ENCODE measurements around the gene TSSK1B.
A peak's percentile ranks its signal among the peaks of the same experiment; 100 is the strongest.

Gene TSSK1B

DNA sequence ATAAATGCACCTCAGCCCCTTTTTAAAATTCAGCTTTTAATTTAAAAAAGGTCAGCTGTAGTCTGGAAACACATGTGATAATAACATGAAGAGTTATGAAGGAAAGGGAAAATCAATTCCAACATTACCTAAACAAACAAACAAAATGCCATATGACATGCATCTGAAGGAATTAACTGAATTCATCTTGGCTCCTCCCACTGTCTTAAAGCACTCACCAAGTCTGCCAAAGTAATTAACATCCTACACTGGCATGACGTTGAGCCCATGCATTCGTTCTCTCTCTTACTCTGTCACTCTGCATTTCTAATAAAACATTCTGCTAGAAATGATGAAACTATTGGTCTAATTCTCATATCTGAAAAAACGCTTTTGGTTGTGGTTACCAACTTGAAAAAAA, 37.7 kb downstream of the TSSK1B start:
- DNase-seq: no peak

DNA sequence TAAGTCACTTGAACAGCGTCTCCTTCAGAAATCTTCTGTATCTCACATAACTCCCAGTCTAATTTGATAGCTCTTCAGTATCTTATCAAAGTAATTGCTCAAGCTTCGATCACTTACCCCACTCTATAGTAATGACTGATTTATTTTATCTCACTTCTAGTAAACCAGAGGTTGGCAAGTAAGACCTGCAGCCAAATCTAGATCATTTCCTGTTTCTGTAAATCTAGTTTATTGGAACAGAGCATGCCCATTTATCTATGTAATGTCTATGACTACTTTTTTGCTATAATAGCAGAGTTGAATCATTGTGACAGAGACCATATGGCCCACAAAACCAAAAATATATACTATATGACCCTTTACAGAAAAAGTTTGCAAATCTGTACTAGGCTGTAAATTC, 40.1 kb downstream of the TSSK1B start:
- DNase-seq: no peak

DNA sequence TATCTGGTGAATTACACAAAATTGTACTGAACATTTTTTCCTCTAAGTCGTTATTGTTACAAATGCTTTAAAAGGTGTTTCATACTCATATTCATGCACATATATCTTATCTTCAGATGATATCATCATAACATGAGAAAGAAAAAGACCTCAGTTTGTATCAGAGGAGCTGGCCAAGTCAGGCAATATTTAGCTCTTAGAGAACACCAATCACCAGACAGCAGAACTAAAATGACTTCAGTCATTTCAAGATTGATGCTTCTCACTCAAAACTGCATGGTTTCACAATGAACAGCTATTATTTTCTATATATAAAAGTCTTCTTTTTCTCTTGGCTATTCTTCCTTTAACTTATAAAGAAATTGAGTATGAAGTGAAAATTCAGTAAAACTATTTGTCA, 44.6 kb downstream of the TSSK1B start:
- no peak for DNase-seq

DNA sequence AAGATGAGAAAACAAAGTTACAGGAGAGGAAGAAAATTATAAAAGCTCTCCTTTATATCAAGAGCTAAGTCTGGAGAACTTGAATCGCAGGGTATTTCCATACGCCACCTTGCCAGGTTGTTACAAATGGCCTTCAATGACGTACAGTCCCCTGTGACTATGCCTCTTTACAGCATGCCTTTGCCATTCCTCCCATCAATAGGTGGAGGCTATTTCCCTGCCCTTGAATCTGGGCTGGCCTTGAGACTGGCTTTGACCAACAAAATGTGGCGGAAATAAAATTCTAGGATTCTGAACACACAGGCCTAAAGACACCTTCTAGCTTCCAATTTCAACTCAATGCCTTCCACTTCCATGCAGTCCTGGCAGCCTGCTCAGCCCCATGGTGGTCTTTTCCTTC, 45.7 kb downstream of the TSSK1B start:
- no peak for DNase-seq

DNA sequence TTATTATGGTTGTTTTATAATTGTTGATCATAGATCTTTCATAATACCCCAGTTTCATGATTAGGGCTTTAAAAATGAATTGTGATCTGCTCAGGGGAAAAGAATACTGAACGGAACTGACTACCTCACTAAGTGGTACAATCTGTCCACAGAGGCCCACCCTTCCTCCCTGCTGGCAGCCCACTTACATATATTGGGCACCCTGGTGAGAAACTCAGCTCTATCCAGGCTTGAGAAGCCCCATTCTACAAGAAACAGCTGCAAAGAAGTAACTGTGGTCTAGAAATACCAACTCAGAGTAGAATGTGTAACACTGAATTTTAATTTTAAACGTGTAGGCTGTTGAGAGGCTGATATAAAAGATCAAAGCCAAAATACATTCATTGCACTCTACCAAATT, 46.9 kb downstream of the TSSK1B start:
- no peak for DNase-seq

DNA sequence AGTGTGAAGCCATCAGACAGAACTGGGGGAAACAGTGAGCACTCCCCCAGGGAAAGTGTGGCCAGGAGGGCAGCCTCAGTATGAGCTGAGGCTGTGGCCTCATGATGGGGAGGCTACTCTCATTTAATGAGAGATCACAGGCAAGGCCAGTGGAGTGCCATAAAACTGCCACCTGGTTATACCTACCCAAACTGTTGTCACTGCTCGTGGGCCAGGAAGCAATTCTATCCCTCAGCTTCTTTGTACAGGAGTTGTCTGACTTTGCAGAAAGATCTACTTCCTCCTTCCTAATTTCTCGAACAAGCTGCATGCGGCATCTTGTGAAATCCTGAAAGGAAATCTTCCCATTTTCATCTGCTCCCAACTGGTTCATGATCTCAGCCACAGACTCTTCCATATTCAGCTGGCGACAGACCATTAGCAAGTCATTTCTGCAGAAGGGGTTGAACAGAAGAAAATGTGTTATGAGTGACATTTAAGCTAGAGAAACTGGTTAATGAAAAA, 50.0 kb downstream of the TSSK1B start:
- DNase-seq: no peak

DNA sequence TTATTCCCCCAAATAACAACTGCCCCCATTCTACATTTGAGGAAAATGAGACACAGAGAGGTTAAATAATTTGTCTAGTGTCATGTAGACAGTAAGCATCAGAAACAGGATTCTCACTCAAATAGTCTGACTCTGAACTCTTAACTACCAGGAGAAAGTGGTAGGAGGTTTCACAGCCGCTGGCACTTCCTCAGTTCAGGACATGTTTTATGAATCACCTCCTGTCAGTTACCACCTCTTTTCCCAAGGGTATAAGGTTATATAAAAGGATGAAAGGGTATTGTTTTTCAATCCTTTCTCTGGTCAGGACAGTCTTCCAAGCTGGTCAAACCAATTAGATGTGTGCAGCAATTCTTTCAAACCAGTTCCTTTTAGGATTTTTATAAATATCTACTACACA, 52.1 kb downstream of the TSSK1B start:
- DNase-seq: peak; percentile 5

Data from fibroblast of skin of right quadriceps (primary cell).